Calu3 (cell line): ENCODE data around the gene ABCC12. TPM values are rescaled to one million over a fixed set of nuclear protein-coding genes. Genes with fewer than 3 reads are reported as not detected.

Source experiments
- BruUV-seq: library from RNA; stranded (reverse); fragments of 400-500 nt; replicated peaks from 2 replicates; lab custom pipeline; 2021; lab: Mats Ljungman, UMichigan
- CTCF ChIA-PET: fragments of 300-600 bp; sonication (Branson Sonifier 250); formaldehyde crosslinking; loops from one replicate; lab custom pipeline; 2022; ENCODE audit warnings: antibody characterized with exemption; lab: Charles Lee
- DNase-seq: peaks from one replicate; pipeline ENCODE4 v3.0.0; 2022
- H3K27ac Mint-ChIP-seq: one replicate; pipeline ENCODE4 v1.8.0; 2022; ENCODE audit warnings: mixed read lengths; ENCODE audit not compliant: unreplicated experiment
- H3K27me3 Mint-ChIP-seq: one replicate; pipeline ENCODE4 v1.8.0; 2022; ENCODE audit warnings: mixed read lengths; ENCODE audit not compliant: unreplicated experiment
- H3K36me3 Mint-ChIP-seq: one replicate; pipeline ENCODE4 v1.8.0; 2022; ENCODE audit warnings: mild to moderate bottlenecking, moderate library complexity, mixed read lengths; ENCODE audit not compliant: insufficient read depth, unreplicated experiment
- H3K4me1 Mint-ChIP-seq: one replicate; pipeline ENCODE4 v1.8.0; 2022; ENCODE audit warnings: mild to moderate bottlenecking, low read depth, mixed read lengths; ENCODE audit not compliant: unreplicated experiment
- H3K4me3 Mint-ChIP-seq: one replicate; pipeline ENCODE4 v1.8.0; 2022; ENCODE audit warnings: mild to moderate bottlenecking, low read depth, moderate library complexity, mixed read lengths; ENCODE audit not compliant: unreplicated experiment
- H3K9me3 Mint-ChIP-seq: one replicate; pipeline ENCODE4 v1.8.0; 2022; ENCODE audit warnings: low read depth, mixed read lengths; ENCODE audit not compliant: unreplicated experiment
- CTCF ChIP-seq: fragments of 200-600 bp; IDR thresholded peaks from one replicate; pipeline ENCODE4 v1.8.0; 2022; ENCODE audit warnings: antibody characterized with exemption; ENCODE audit not compliant: unreplicated experiment
- intact Hi-C: fragments of 100-400 bp; cut with micrococcal nuclease; formaldehyde crosslinking; loops from one replicate; pipeline ENCODE4 v1.10.0; 2022; ENCODE audit not compliant: unreplicated experiment
- total RNA-seq: library from RNA; stranded (reverse); gene quantifications from 2 replicates; pipeline ENCODE4 v1.2.3, GENCODE V29; 2022

The ABCC12 gene
- total RNA-seq, 1 experiment from 2014 or later = not detected

GRCh38 chr16:48164907-48165715 is 9.3 kb upstream of the ABCC12 start:
- H3K36me3 Mint-ChIP-seq = no peaks in the 10 kb centered on the region
- H3K4me1 Mint-ChIP-seq = peaks cover 14% of the 10 kb centered on the region
- CTCF ChIA-PET = interaction anchor here (0.6 to 1.8 kb wide), 24 partner anchors 9 to 1219 kb away, joined by 3 to 18 read pairs (median 4); partner anchors contain the start of genes ITFG1, NETO2 and PHKB
- H3K27ac Mint-ChIP-seq = peak overlapping the region; percentile 55
- H3K4me3 Mint-ChIP-seq = peak overlapping the region; percentile 8
- H3K27me3 Mint-ChIP-seq = no peaks in the 10 kb centered on the region
- no peaks in the 10 kb centered on the region for H3K9me3 Mint-ChIP-seq
- no TSS peak for BruUV-seq
- intact Hi-C loops = loop anchor here (1.0 to 10.0 kb wide), 3 partner anchors 700 to 1217 kb away; partner anchors contain the start of genes ITFG1 and PHKB
- TF ChIP-seq CTCF = peak; percentile 93
- peak; percentile 88 for DNase-seq

GRCh38 chr16:48162839-48163410 is 7.1 kb upstream of the ABCC12 start:
- Mint-ChIP-seq H3K27me3 (no peaks in the 10 kb centered on the region), H3K27ac (no peak overlapping the region), H3K4me3 (no peak overlapping the region), H3K4me1 (peaks cover 22% of the 10 kb centered on the region), H3K36me3 (peaks cover 6% of the 10 kb centered on the region), H3K9me3 (no peaks in the 10 kb centered on the region)
- BruUV-seq = no TSS peak
- CTCF ChIA-PET = no interaction called here
- no peak for TF ChIP-seq CTCF
- intact Hi-C loops = loop anchor here (10.0 kb wide), 1 partner anchor 698 kb away; the partner anchor contains the start of genes ITFG1 and PHKB
- DNase-seq = no peak

GRCh38 chr16:48161906-48162305 is 6.1 kb upstream of the ABCC12 start:
- no peak overlapping the region for H3K27ac Mint-ChIP-seq
- H3K4me3 Mint-ChIP-seq = no peak overlapping the region
- intact Hi-C loops = loop anchor here (10.0 kb wide), 1 partner anchor 697 kb away; the partner anchor contains the start of genes ITFG1 and PHKB
- BruUV-seq = no TSS peak
- H3K4me1 Mint-ChIP-seq = peaks cover 32% of the 10 kb centered on the region
- DNase-seq = no peak
- H3K36me3 Mint-ChIP-seq = peaks cover 6% of the 10 kb centered on the region
- TF ChIP-seq CTCF = no peak
- no peaks in the 10 kb centered on the region for H3K9me3 Mint-ChIP-seq
- no peaks in the 10 kb centered on the region for H3K27me3 Mint-ChIP-seq
- CTCF ChIA-PET = no interaction called here

GRCh38 chr16:48160575-48160974 is 4.8 kb upstream of the ABCC12 start:
- TF ChIP-seq CTCF = no peak
- Mint-ChIP-seq H3K4me1 (peaks cover 31% of the 10 kb centered on the region), H3K36me3 (peaks cover 6% of the 10 kb centered on the region), H3K4me3 (no peak overlapping the region), H3K9me3 (no peaks in the 10 kb centered on the region), H3K27me3 (no peaks in the 10 kb centered on the region), H3K27ac (no peak overlapping the region)
- CTCF ChIA-PET = no interaction called here
- DNase-seq = no peak
- intact Hi-C loops = loop anchor here (10.0 kb wide), 1 partner anchor 696 kb away; the partner anchor contains the start of genes ITFG1 and PHKB
- BruUV-seq = no TSS peak
